ENCODE measurements around the gene NGB.

Gene NGB

GRCh38 chr14:77260631-77261030 is 10.4 kb downstream of the NGB start:
- DNase-seq = no peak

DNA sequence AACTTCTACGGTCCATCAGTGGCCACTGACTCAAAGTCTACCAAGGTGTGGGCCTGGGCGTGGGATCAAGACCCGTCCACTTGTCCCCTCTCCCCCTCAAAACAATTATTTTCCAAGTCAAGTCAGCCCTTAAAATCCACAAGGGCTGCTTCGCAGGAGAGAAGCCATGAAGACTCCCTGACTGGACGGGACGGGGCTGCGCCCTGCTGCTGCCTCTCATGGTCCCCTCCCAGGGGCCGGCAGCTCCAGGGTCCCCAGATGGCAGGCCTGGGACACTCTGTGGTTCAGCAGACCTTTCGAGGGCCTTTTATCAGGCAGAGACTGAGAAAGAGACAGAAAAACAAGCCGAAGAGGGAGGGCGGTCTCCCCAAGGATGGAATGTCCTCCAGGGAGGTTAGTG is 10.8 kb downstream of the NGB start:
- DNase-seq = no peak

DNA sequence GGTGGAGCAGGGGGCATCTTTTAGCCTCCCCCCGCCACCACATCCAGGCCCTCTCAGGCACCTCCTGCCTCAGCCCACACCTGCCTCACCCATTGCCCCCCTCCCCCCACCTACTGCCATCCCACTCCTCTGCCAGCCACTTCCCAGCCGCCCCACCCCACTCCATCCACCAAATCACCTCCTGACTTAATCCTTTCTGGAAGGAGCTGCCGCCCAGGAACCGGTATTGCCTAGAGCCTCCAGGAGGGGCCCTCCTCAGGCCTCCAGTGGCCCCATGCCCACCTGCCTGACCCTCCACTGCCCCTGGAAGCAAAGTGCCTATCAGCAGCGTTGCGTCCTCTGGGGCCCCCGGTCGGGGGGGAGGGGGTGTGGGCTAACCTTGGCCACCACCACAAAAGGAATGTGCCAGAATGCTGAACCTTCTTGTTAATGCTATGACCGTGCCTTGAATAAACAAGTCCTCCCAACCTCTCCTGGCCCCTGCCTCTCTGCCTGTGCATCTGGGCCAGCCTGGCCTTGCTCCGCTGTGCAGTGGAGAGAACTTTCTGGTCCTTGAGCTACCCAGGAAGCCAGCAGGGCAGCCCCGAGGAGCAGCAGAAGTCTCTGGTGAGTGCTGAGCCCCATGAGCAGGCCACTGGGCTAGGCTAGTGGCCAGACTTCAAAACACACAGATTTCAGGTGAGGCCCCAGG is 11.8 kb downstream of the NGB start:
- DNase-seq = no peak

DNA sequence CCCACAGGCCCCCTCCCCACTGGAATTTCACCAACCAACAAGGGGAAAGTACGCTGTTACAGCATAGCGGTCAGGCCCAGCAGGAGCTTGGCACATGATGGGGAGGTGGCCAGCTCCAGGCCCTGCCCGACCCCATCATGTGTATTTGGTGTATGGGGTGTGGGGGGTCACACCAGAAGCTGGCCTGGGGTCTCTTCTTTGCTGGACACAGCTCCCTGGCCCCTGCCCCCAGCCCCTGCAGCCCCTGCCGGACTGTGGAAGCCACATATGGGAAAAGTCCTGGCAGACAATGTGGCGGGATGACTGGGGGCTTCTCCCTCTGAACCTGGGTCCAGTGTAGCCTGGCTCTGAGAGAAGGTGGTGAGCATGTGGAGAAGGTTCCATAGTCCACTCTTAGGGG is 12.4 kb downstream of the NGB start:
- no peak for DNase-seq

DNA sequence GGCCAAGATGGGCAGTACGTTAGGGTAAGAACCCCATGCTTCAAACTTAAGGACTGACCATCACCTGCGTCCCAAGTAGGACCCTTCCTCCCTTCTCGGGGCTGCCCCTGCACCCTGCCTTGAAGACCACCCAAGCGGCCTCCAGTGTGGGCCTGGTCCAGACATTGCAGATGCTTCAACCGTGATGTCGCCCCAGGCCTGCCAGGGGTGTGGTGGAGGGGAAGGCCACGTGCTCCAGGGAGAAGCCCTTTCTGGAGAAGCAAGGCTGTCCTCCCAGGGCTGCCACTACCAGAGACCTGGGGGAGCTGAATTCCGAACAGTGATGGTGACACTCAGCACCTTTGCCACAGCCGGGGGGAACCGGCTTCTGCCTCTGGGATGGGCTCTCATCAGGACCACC is 13.3 kb downstream of the NGB start:
- no peak for DNase-seq

DNA sequence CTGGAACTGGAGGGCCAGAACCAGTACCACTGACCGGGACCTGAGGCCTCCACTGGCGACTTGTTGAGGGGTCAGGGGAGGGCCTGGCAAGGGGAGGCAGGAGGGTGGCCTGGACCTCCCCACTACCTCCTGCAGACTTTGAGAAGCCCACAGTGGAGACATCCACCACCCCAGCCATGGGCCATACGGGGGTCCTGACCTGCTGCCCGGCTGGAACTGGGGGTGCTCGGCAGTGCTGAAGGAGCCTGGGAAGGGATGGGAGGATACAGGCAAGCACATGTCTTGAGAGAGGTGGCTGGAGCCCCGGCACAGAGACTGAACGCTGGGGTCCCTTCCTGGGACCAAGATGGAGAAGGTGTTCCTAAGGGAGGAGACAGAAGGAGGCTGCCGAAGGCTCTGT is 14.3 kb downstream of the NGB start:
- no peak for DNase-seq

- DNase-seq = no peak
These were observed 17.4 kb downstream of the NGB start for GRCh38 chr14:77253333-77254190.

- DNase-seq = no peak
These were observed 19.1 kb downstream of the NGB start for GRCh38 chr14:77251870-77252269.

GRCh38 chr14:77250927-77251326 is 20.1 kb downstream of the NGB start:
- no peak for DNase-seq

DNA sequence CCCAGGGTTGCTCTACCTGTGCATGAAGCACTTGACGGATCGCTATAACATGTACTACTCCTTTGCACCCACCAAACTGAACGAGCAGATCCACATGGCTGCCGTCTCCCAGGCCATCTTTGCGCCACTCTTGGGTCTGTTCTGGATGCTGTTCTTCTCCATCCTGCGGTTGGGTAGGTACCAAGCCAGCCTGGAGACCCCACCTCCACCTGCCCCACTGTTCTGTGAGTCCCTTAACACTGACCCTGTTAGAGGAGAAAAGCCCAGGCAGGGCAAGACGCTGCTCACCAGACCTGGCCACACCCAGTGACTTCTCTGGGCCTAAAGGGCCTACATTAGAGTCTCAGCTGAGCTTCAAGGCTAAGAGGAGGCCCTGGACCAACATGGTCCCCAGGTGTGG is 21.7 kb downstream of the NGB start:
- DNase-seq = no peak

DNA sequence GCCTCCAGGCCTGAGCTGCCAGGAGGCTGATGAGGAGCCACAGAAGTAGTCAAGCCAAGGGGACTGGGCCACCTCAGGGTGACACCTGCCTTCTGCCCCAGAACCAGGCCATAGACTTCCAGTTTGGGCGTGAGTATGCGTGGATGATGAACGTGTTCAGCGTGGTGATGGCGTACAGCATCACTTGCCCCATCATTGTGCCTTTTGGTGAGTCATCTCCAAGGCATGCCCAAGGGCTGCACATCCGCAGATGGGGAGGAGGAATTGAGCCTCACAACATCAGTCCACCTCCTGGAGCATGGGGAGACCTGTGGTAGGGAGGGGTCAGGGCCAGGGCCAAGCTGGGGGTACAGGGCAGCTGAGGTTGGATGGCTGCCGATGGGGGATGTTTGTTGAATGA is 22.3 kb downstream of the NGB start:
- DNase-seq = no peak

DNA sequence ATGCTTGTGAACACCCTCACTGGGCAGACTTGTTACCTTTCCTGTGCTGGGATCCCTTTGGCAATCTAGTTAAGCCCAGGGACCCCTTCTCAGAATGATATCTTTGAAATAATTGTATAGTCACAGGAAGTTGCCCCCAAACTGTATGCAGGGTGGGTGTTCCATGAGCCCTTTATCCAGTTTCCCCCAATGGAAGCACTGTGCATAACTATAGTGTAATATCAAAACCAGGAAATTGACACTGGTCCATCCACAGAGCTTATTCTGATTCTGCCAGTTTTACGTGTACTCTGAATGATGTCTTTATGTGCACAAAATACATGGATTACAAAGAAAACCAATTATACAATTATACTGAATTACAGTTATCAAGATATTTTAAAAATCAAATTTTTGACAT is 24.2 kb downstream of the NGB start:
- DNase-seq = no peak

GRCh38 chr14:77245820-77246219 is 25.2 kb downstream of the NGB start:
- no peak for DNase-seq

- no peak for DNase-seq
These were observed 27.2 kb downstream of the NGB start for GRCh38 chr14:77243853-77244252.

GRCh38 chr14:77242752-77243151 is 28.3 kb downstream of the NGB start:
- no peak for DNase-seq

DNA sequence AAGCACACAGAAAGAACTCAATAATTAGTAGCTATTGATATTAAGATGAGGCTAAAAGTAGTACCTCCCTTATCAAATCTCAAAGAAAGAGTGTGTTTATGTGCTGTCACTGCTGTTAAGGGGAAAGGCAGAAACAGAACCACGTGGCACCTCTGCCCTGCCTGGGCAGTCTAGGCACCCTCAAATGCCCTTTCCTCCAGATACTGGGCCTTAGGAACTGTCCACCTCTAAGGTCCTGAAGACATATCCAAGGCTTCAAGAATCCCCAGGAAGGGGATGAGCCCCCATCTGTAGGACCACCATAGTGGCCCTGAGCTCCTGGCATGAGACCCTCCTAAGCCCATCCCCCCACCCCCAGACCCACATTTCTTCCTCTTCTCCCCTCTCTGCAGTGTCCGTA is 29.1 kb downstream of the NGB start:
- DNase-seq = no peak

- DNase-seq = no peak
These were observed 30.6 kb downstream of the NGB start for GRCh38 chr14:77240336-77240915.

DNA sequence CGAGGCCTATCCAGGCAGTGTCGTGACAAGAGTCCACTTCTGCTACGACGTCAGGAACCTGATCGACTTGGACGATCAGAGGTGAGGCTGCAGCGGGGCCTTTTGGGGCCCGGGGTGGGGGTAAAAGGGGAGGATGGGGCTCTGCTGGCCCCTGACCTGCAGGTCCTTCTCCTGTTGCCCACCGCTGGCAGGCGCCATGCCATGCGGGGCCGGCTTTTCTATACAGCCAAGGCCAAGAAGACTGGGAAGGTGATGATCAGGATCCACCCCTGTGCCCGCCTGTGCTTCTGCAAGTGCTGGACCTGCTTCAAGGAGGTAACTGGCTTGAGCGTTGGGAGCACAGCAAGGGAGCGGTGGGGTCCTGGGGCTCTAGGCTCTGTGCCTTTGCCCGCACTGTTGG is 31.6 kb downstream of the NGB start:
- no peak for DNase-seq

DNA sequence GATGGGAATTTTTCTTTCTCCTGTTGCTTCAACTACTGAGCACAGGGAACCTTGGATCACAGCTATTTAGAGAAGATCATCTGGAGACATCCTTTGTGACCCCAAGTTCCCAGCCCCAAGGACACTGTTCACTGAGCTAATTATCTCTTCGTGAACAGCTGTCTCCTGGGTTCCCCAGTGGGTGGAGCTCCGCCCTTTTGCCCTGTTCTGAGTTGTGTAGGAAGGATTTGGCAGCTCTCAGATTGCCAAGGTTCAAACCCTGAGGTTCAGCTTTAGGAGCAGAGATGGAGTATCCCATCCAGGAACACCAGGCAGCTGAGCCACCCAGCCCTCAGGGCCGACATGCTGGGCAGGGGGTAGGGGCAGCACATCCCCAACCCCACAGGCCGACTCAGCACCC is 32.0 kb downstream of the NGB start:
- no peak for DNase-seq

GRCh38 chr14:77238356-77238755 is 32.6 kb downstream of the NGB start:
- DNase-seq = no peak

GRCh38 chr14:77236814-77237213 is 34.2 kb downstream of the NGB start:
- no peak for DNase-seq

- DNase-seq = no peak
These were observed 39.3 kb downstream of the NGB start for GRCh38 chr14:77231721-77232120.

- no peak for DNase-seq
These were observed 40.1 kb downstream of the NGB start for GRCh38 chr14:77230914-77231313.

DNA sequence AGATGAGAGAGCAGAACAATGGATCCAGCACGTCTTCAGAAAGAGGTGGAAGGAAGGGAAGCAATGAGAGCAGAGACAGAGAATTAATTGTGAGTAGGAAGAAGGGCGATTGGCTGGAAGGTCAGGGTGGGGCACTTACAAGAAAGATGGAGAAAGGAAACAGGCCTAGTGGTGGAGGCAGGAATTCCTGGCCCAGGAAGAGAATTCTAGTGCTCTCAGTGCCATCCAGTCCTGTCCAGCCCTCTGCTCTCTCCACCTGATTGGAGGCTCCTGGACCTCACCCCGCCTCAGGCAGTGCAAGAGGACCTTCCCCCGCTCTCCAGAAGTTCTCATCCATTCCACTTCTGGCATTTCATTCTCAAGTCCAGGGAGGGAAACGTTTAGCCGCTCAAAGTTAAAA is 43.0 kb downstream of the NGB start:
- no peak for DNase-seq

Measured in activated T-cell treated with anti-CD3 and anti-CD28 coated beads, Interleukin-2, amount 50 U/mL, for 1 hour (primary cell).